OCI-LY7 (cell line): ENCODE measurements around the gene WDR82.

Experiments
- CTCF ChIP-seq: fragments of 200-600 bp; sonication (generic); conservative IDR thresholded peaks from 2 replicates; pipeline ENCODE4 v1.5.1; 2014; ENCODE audit warnings: mild to moderate bottlenecking, antibody characterized with exemption, low read length, moderate library complexity, mixed read lengths
- EZH2phosphoT487 ChIP-seq: fragments of 200-600 bp; sonication (generic); IDR thresholded peaks from 2 replicates; pipeline ENCODE4 v1.6.1; 2018; ENCODE audit warnings: low read depth, borderline replicate concordance, mild to moderate bottlenecking, mixed run types, antibody characterized with exemption, low read length, moderate library complexity, mixed read lengths

- no peak for TF ChIP-seq CTCF
- no peak for TF ChIP-seq EZH2phosphoT487
Measured at GRCh38 chr3:52210550-52211046, 67.9 kb downstream of the WDR82 start.
